SKM-1 treated with dmso at 0.1 percent for 144 hours (cell line): ENCODE data around the gene TBC1D1.
A peak's percentile ranks its signal among the peaks of the same experiment; 100 is the strongest.

Experiments used
- DNase-seq: peaks from one replicate; lab custom pipeline; 2025; ENCODE audit not compliant: unreplicated experiment; lab: John Stamatoyannopoulos, UW

TBC1D1 gene

DNA sequence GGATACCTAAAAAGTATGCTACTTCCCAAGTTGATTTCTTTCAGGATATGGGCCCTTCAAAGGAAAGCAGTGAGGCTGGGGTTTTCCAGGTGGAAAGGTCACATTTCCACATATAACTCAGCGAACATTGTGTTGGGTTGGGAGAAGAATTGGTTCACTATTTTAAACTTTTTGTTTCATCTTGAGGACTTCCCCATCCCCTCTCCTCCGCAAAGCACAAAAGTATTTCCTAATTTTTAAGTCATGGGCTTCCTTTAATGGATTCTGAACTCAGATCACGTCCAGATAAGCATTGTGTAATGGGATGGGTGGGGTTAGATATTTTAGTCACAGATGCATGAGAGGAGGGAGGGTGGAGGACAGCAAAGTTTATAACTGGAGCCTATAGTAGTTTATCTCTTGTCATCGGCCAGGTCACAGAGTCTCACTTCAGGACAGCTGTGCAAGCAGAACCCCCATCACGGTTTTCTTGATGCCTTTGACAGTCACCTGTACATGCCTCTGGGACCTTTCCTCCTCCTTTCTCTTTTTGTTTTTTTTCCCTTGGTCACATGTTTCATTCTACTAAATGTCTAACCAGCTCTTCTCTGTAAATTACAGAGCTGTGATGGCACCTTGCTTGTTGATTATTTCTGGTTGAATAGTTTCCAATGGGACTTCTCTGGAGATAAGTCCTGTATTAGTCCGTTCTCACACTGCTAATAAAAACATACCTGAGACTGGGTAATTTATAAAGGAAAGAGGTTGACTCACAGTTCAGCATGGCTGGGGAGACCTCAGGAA lies 184.7 kb downstream of the TBC1D1 start:
- DNase-seq, result peak; percentile 97

DNA sequence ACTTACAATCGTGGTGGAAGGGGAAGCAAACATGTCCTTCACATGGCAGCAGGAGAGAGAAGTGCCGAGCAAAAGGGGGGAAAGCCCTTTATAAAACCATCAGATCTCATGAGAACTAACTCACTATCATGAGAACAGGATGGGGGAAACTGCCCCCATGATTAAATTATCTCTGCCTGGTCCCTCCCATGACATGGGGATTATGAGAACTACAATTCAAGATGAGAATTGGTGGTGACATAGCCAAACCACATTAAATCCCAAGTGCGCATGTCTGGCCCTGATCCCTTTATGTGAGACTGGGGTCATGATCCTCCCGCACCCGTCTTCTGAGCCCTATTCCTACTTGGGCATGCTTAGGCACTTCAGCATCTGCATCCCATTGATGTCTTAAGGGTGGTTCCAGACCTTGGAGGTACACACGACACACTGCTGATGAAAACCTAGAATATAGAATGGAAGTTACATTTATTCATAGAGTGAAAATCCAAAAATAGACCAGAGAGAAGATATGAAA lies 185.3 kb downstream of the TBC1D1 start:
- DNase-seq, result no peak

DNA sequence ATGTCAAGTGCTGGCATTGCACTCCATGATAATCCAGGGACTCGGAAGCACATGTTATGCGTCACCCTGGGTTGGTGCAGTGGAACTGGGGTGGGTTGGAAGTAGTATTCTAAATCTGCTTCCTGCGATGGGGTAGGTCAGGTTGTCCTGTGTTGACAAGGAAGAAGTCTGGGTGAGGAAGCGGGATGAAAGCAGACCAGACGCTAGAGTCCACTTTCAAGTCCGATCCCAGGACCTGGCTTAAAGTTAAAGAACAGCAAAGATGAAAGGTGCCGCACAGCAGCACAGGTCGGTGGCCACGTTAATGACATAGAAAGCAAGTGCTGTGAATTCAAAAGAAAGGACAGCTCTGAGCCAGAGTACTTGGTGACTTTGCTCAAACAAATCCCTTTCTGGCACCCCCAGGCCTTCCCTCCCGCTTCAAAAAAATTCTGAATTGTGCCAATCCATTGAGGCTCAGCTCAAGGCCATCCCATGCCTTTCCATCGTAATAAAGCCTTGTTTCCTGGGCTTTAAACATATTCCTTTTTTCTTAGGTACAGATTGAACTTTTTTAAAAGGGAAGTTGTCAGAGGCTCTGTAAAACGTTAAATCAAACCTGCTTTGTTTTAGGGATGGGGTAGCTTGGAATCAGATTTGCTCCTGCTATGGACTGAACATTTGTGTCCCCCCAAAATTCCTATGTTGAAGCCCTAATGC lies 187.1 kb downstream of the TBC1D1 start:
- no peak for DNase-seq

DNA sequence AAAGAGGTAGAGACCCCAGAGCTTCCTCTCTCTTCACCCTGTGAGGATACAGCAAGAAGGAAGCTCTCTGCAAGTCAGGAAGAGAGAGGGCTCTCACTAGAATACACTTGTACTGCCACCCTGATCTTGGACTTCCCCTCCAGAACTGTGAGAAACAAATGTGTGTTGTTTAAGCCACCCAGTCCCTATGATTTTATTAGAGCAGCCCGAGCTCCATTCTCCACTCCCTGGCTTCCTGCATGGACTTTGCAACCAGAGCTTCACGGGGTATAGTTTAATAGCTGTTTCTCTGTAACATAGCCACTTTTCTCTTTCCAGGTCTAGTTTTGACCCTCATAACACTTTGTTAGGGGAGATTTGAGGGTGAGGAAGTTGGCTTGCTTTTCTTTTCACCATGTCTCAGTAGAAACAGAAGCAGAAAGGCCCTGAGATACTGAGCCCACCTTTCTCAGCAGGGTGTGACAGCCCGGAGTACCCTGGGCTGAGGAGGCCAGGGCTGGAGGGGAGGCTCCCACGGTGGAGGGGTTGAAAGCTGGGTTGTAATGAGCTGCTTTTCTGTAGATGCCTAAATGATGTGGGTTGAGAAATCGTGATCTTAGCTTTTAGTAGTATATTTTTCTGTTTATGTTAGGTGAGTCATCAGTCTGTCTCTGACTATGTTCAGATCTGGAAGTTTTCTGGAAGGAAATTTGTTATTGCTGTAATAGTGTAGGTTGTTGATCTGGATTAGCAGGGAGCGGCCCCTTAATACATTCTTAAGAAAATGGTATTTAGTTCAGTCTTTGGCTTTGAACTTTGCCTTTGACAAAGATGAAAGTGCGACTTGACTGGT lies 187.9 kb downstream of the TBC1D1 start:
- peak; percentile 50 for DNase-seq

DNA sequence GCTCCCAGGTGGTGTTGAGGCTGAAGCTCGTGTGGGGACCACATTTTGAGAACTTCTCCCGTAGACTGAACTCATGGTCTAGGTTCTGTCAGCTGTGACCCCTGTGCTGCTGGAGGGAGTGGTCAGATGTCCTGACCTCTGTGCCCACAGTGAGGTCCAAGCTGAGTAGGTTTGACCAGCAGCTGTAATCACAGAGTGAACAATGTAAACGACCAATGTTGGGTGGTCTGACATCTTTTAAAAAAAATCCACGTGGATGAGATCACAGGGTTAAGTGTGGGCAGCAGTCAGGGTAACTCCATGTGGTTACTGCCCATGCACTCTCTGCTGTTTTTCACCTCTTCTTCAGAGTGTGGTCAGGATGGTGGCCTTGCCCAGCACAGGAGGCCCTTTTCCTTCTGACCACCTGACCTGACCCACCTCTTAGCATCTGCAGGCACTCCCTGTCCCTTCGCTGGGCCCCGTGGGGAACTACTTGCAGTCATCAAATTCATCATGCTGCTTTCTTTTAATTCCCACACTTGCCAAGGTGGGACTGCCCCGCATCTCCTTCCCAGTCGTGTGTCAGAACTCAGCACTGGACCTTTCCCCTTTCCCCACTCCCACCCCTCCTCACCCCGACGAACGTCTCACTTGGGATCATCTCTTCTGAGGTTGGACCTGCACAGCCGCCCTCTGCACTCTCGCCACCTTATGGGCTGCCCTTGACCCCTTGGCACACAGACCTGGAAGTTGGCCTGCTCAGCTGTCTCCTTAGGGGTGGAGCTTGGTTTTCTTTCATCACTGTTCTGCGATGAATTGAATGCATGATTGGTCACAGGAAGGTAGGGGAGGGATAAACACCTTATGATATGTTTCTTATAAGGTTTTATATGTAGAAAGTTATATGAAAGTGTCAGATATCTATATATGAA lies 189.4 kb downstream of the TBC1D1 start:
- DNase-seq, result no peak

DNA sequence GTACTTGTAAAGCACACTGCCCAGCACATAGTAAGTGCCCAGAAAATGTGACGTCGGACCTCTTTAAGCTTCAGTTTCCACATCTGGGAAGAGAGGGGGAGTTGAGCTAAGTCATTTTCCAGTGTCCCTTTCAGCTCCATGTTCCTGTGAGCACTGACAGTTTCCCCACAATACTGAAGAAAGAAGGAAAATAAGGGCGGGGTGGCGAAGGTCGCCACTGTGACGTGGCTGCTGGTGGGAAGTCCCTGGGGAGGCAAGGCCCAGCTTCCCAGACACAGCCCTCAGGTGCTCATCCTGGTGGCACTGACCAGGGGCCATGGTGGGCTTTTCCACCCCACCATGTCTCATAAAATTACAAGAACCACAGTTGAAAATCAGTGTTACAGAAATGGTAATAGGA lies 191.1 kb downstream of the TBC1D1 start:
- DNase-seq, result no peak

DNA sequence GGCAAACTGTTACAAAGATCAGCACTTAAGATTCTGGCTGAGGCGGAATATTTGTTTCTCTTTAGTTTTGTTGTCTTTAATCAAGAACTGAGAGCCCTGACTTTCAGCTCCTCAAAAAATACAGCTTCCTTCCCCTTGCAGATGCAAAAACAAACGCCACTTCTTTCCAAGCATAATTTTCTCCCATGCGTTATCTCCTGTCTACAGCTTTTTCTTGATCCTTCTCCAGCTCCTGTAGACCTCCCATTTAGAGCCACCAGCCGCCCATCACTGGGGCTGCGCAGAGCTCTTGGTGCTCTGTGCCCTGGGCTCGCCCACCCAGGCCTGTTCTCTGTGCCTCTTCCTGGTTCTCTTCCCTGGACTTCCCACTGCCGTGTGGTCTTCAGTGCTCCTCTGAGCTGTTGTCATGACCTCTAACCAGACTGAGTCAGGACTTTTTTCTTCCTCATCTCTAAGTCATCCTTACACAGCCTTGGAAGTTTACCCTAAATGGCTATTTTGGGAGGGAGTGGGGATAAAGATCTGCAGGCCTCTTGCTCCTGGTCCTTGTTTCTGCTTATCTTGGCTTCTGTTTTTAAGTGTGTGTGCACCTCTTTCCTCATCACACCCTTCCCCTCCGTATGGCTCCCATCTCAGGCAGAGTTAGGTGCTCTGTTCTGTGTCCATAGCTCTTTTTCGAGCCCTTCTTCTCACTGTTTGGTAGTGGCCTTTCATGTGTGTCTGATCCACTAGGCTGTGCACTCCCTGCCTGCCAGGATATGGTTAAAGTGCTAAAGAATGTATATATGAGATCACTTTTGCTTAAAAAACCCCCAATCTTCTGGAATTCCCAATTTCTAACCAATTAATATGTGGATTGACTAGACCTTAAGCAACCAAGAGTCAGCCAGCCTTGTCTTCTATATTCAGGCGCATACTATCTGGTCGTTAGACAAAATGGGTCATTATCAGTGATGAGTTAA lies 191.8 kb downstream of the TBC1D1 start:
- DNase-seq, result no peak

DNA sequence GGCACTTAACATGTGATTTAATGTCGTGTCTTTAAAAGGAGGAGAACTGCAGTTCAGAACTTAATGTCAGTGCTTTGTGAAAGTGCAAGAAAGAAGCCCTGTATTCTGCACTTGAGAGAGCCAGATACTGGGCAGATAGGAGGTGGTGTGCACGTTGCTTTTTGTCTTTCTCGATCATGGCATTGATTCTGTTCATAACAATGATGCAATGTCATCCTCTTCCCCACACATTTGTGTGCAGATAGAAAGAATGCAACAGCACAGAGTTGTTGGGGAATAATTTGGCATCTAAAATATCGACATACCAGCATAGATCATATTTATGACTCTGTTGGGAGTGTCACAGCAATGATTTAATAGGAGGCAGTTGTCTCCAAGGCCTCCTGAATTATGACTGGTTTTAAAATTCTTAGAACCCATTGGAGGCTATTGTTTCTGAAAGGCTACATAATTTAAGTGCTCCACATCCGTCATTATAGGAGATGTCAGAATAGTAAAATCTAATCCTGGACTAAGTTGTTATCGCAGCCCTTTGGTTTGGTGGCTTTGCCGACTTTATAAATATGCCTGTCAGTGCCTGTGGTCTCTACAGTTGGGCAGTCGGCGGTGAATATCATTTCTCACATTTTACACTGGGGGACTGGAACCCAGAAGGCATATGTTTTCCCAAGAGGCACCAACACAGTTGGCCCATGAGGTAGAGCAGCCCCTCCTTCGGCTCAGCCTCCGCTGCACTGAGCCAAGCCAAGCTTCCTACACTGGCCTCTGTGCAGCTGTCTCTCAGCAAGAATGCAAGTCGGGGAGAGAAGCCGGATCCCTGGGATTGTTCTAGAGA lies 194.2 kb downstream of the TBC1D1 start:
- DNase-seq, result no peak

DNA sequence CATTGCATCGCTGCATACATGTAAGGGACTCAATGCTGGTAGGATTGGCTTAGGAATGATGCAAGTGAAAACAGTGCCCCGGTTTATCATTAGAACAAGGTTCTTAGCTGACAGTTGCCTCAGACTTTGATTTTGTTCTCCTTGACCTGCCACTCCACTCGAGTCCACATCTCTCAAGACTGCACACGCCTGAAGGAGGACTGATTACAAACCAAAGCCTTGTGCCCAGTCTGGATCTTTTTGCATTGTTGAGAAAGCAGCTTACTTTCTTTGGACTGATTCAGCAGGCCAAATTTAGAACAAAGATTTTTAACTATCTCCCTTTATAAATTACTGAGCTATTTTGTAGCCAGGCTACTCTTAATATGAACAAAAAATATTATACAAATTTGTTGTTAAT lies 194.9 kb downstream of the TBC1D1 start:
- DNase-seq, result no peak

DNA sequence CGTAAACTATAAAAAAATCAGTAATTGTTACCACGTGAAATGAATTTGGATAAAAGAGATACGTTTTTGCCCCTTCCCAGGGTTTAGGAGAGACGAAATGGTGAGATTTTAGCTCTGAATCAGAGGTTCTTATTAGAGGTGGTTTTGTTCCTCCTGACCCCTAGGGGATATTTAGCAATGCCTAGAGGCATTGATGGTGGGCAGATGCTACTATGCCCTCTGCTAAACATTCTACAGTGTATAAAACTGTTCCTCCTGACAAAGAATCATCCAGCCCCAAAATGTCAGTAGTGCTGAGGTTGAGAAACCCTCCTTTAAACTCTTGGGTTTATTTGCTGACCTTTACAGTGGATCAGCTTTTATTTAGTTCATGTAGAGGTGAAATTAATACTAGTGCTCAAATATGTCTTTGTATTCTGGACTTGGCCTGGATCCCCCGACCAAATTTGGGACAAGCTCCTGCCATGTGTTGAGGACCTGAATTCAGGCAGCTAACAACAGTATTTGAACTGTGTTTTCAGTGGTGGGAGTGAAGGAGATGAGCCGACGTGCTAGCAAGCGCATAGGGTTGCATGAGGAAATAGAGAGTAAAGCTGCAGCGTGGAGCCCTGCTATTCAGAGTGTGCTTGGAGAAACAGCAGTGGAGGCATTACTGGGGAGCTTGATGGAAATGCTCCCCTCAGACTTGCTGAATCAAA lies 195.4 kb downstream of the TBC1D1 start:
- DNase-seq, result no peak

DNA sequence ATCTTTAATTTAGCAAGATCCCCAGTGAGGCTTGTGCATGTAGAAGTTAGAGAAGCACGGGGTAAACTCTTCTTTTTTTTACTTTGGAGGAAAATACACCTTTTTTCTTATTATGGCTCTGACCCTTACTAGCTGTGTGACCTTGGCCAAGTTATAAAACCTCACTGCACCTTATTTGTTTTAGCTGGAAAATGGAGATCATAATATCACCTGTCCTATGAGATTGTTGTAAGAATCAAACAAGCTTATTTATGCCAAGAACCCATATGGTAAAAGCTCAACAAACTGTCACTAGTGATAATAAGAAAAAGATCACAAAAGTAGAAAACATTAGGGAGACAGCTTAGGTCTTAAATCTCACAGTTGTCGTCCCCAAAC lies 196.0 kb downstream of the TBC1D1 start:
- no peak for DNase-seq

DNA sequence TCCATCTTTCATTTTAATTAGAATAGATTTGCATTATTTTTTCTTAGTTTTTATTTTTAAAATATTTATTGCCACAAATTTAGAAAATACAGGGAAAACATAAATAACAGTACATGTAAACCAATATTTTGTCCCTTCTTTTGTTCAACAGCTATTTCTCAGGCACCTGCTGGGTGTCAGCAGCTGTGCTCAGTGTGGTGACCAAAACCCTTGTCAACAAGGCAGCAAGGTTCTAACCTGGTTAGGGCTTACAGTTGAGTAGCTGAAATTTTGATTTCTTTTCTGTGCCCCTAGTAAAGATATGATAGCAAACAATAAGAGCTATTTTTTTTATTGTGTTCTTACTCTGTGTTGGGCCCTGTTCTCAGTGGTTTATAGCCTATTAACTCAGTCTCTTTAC lies 197.4 kb downstream of the TBC1D1 start:
- no peak for DNase-seq

DNA sequence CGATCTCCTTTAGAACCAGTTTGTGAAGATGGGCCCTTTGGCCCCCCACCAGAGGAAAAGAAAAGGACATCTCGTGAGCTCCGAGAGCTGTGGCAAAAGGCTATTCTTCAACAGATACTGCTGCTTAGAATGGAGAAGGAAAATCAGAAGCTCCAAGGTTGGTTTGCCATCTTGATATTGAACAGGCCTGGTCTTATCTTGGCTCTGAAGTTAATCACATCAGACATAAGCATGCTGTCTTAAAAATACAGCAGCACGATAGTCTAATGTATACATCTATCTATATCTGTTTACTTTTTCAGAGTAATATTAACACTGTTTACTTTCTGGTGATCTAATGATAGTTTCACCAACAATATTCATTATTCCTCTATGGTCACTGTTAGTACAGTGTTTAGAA lies 199.1 kb downstream of the TBC1D1 start:
- no peak for DNase-seq

DNA sequence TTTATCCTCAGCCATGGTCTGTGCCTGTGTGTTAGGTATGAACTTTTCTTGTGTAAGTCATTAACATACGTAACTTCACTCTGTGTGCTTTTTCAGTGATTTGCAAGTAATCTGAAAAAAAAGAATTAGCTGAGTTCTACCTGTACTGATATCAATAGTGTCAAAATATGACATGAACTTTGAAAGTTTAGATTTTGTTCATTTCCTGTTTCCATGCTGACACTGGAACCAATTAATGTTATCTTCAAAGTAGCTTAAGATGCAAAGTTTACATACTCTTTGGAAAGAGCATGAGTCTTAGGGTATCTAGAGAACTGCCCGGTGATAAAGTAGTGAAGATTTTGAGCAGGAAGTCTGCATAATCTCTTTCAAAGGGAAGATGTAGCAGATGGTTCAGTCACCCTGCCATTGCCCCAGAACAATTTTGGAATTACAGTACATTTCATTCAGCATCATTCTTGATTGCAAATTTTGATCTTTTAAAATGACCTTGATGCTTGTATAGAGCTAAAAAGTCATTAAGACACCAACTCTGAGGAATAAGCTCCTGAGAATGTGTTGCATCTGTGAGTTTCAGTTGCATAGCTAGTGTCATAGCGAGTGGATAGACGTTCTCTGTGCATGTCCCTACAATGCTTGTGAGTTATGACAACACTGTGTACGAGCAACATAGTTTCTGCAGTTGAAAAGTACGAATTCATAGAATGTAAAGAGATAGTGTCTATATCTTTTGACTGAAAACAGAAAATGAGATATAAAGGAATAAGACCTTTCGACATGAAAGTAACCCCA lies 199.8 kb downstream of the TBC1D1 start:
- DNase-seq, result no peak

DNA sequence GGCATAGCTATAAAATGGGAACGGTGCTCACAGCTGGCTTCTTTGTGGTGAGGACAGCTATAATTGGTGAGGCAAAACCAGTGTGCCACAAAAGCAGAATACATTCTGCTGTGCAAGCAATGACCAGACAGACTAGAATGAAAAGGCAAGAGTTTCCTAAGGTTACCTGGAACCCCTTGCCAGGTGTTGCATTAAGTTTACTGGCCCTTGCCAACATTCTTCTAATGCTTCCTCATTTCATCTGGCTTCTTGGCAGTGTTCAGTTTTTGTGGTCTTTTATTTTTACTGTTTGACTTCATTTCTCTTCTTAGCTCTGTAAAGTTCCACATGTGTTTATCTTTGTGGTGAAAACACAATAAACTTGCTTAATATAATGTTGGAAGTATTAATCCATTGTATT lies 200.8 kb downstream of the TBC1D1 start:
- no peak for DNase-seq

DNA sequence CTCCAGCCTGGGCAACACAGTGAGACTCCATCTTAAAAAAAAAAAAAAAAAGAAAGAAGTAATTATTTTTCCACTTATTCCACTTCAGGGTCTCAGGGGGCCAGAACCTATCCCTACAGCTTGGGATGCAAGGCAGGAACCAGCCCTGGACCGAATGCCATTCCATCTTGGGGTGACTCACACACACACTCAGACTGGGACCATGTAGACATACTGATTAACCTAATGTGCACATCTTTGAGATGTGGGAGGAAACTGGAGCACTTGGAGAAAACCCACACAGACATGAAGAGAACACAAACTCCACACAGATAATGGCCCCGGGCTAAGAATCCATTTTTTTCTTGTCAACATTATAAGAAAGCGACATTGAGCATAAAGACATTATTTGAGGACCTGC lies 201.8 kb downstream of the TBC1D1 start:
- DNase-seq, result no peak

DNA sequence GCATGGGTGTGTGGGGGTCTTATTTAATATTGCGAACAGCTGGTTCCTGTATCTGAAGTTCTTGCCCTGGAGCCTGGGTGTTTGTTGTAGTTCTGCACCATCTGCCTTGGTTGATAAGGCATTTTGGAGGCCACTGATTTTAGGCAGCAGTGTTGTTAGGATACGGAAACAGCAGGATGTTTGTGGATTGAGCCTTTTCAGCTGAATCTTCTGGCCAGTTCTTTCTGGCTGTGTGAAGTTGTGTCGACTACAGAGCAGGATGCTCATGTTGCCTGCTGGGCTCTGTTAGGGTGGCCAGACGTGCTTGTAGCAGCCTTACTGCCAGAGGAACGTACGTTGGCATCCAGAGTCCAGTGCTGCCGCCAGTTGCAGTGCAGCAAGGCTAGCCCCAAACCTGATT lies 203.5 kb downstream of the TBC1D1 start:
- DNase-seq, result no peak
